ENCODE data around the gene ANKFY1. TPM values are rescaled to one million over a fixed set of nuclear protein-coding genes. Genes with fewer than 3 reads are reported as not detected.
A peak's percentile ranks its signal among the peaks of the same experiment; 100 is the strongest.

The ANKFY1 gene
- total and polyA plus RNA-seq, 2 donors (not counting 3 experiments of a cell fraction or from before 2014, with no cell fraction given) = 30.6 to 51.1 TPM

DNA sequence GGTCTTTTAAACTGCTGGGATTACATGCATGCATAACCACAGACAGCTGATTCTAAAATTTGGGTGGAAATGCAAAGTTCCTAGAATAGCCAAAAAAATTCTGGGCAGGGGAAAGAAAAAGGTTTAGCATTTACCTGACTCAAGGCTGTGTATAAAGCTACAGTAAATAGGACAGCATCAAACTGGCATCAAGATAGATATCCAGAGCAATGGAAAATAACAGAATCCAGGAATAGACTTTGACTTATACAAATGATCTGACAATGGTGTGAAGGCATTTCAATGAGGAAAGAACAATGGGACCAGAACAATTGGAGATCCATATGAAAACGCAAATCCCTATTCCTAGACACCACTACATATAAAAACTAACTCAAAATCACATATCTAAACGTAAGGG, 12.9 kb downstream of the ANKFY1 start:
- Histone ChIP-seq H3K79me2 (ENCODE audit: control insufficient read depth, insufficient read depth, low read length) (peaks cover 85% of the 10 kb centered on the region), H3K27me3 (ENCODE audit: control insufficient read depth in 2 of 2, insufficient read depth in 2 of 2, low read length in 2 of 2) (no peaks in the 10 kb centered on the region), H3K4me1 (ENCODE audit: control insufficient read depth, extremely low read depth, insufficient read depth, low read length) (no peaks in the 10 kb centered on the region), H3K36me3 (ENCODE audit: control insufficient read depth in 2 of 2, extremely low read depth in 1 of 2, insufficient read depth in 2 of 2, low read length in 2 of 2) (no peaks in the 10 kb centered on the region), H3K9me1 (replicated peaks; ENCODE audit: control insufficient read depth, extremely low read depth, insufficient read depth, low read length) (no peaks in the 10 kb centered on the region), H3K9ac (replicated peaks; ENCODE audit: extremely low read depth, insufficient read depth, low read length) (no peak overlapping the region), H3K4me3 (replicated peaks in 1 of 3; ENCODE audit: insufficient read depth in 1 of 3, low read depth in 1 of 3, low read length in 3 of 3) (no peak overlapping the region), H4K20me1 (replicated peaks; ENCODE audit: control insufficient read depth, extremely low read depth, insufficient read depth, low read length) (peaks cover 4% of the 10 kb centered on the region), H3K9me3 (replicated peaks; ENCODE audit: control insufficient read depth, insufficient read depth, low read length) (no peaks in the 10 kb centered on the region), H2AFZ (ENCODE audit: low read depth, low read length) (no peak overlapping the region), H3K27ac (ENCODE audit: insufficient read depth, low read depth, low read length) (no peak overlapping the region), H3K4me2 (ENCODE audit: insufficient read depth, low read length) (no peak overlapping the region)
- no peak for DNase-seq (ENCODE audit: low read depth, low spot score)
- CTCF ChIA-PET = interaction anchor here (0.7 to 4.2 kb wide), 8 partner anchors 10 to 162 kb away, joined by 3 to 54 read pairs (median 12); no protein-coding TSS in a partner anchor
- intact Hi-C loops (cut with micrococcal nuclease) (no loop called here), dilution Hi-C loops (cut with MboI; ENCODE audit: extremely low pct_ligation_motif_present, low sequenced_read_pairs) (no loop called here)
- no peak for TF ChIP-seq POLR2A (IDR thresholded peaks at IDR 0.05; ENCODE audit: low read depth, low read length)
- POLR2A ChIA-PET = interaction anchor here (0.7 kb wide), 1 partner anchor 216 kb away, joined by 4 read pairs; no protein-coding TSS in a partner anchor
- no peak for FAIRE-seq
- BruUV-seq (replicated peaks) = no TSS peak

DNA sequence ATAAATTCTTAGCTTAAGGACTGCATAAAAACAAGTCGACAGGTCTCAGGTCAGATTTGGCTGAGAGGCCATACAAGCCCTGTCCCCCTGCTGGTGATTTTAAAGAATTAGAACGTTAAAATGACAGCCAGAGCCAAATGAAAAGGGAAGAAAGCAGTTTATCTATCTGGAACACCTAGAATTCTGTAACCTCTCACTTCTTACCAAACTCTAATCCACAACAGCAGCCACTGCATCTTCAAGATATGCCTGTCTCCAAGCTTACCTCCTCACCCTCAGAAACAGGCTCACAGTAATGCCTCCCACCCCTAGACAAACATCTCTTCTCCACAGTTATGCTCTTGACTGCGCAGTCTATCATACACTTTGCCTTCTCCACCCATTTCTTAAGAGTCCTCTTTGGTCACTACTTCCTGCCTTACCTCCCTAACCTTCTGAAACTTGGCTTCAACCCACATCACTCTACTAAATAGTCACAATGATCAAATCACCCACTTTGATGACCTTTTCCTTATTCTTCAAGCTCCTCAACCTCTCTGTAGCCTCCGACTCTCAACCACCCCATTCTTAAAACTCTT, 14.2 kb downstream of the ANKFY1 start:
- peak; percentile 35 for FAIRE-seq
- Histone ChIP-seq H3K36me3 (ENCODE audit: control insufficient read depth in 2 of 2, extremely low read depth in 1 of 2, insufficient read depth in 2 of 2, low read length in 2 of 2) (no peaks in the 10 kb centered on the region), H3K27ac (ENCODE audit: insufficient read depth, low read depth, low read length) (no peak overlapping the region), H2AFZ (ENCODE audit: low read depth, low read length) (no peak overlapping the region), H4K20me1 (replicated peaks; ENCODE audit: control insufficient read depth, extremely low read depth, insufficient read depth, low read length) (peaks cover 7% of the 10 kb centered on the region), H3K9me3 (replicated peaks; ENCODE audit: control insufficient read depth, insufficient read depth, low read length) (no peaks in the 10 kb centered on the region), H3K4me3 (replicated peaks in 1 of 3; ENCODE audit: insufficient read depth in 1 of 3, low read depth in 1 of 3, low read length in 3 of 3) (no peak overlapping the region), H3K4me1 (ENCODE audit: control insufficient read depth, extremely low read depth, insufficient read depth, low read length) (no peaks in the 10 kb centered on the region), H3K4me2 (ENCODE audit: insufficient read depth, low read length) (no peak overlapping the region), H3K9me1 (replicated peaks; ENCODE audit: control insufficient read depth, extremely low read depth, insufficient read depth, low read length) (no peaks in the 10 kb centered on the region), H3K9ac (replicated peaks; ENCODE audit: extremely low read depth, insufficient read depth, low read length) (no peak overlapping the region), H3K79me2 (ENCODE audit: control insufficient read depth, insufficient read depth, low read length) (peaks cover 84% of the 10 kb centered on the region), H3K27me3 (ENCODE audit: control insufficient read depth in 2 of 2, insufficient read depth in 2 of 2, low read length in 2 of 2) (no peaks in the 10 kb centered on the region)
- TF ChIP-seq POLR2AphosphoS5 (IDR thresholded peaks at IDR 0.05; ENCODE audit: insufficient read depth, low read depth, low read length) = no peak
- TF ChIP-seq FOS (IDR thresholded peaks at IDR 0.05; ENCODE audit: borderline replicate concordance, insufficient read depth, low read length) = no peak
- no peak for TF ChIP-seq POLR2A (IDR thresholded peaks at IDR 0.05; ENCODE audit: low read depth, low read length)
- no peak for TF ChIP-seq GATA2 (IDR thresholded peaks at IDR 0.05; ENCODE audit: insufficient read depth, insufficient read length, low read depth, low read length)
- TF ChIP-seq EZH2 (IDR thresholded peaks at IDR 0.05; ENCODE audit: borderline replicate concordance, low read depth, low read length, severe bottlenecking) = no peak
- TF ChIP-seq, protein P1, sequence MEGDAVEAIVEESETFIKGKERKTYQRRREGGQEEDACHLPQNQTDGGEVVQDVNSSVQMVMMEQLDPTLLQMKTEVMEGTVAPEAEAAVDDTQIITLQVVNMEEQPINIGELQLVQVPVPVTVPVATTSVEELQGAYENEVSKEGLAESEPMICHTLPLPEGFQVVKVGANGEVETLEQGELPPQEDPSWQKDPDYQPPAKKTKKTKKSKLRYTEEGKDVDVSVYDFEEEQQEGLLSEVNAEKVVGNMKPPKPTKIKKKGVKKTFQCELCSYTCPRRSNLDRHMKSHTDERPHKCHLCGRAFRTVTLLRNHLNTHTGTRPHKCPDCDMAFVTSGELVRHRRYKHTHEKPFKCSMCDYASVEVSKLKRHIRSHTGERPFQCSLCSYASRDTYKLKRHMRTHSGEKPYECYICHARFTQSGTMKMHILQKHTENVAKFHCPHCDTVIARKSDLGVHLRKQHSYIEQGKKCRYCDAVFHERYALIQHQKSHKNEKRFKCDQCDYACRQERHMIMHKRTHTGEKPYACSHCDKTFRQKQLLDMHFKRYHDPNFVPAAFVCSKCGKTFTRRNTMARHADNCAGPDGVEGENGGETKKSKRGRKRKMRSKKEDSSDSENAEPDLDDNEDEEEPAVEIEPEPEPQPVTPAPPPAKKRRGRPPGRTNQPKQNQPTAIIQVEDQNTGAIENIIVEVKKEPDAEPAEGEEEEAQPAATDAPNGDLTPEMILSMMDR (IDR thresholded peaks at IDR 0.05; ENCODE audit: extremely low read depth in 1 of 2, insufficient read depth in 1 of 2, low read depth in 1 of 2, low read length in 2 of 2) = peak; percentile 36 to 53
- TF ChIP-seq, protein P2, sequence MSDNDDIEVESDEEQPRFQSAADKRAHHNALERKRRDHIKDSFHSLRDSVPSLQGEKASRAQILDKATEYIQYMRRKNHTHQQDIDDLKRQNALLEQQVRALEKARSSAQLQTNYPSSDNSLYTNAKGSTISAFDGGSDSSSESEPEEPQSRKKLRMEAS (IDR thresholded peaks at IDR 0.05; ENCODE audit: insufficient read depth, insufficient read length) = no peak
- no peak for TF ChIP-seq MYC (IDR thresholded peaks at IDR 0.05; ENCODE audit: low read depth, low read length)
- dilution Hi-C loops (cut with MboI; ENCODE audit: extremely low pct_ligation_motif_present, low sequenced_read_pairs) = no loop called here
- DNase-seq (ENCODE audit: low read depth, low spot score) = peak; percentile 26
- CTCF ChIA-PET = interaction anchor here (0.6 to 4.2 kb wide), 18 partner anchors 8 to 318 kb away, joined by 3 to 54 read pairs (median 4); no protein-coding TSS in a partner anchor
- POLR2A ChIA-PET = no interaction called here
- BruUV-seq (replicated peaks) = no TSS peak
- intact Hi-C loops (cut with micrococcal nuclease) = loop anchor here (1.0 kb wide), 1 partner anchor 34 kb away; no protein-coding TSS in a partner anchor

Data from endothelial cell of umbilical vein (primary cell).